ENCODE data around the gene TCL1B. TPM values are rescaled to one million over a fixed set of nuclear protein-coding genes. Genes with fewer than 3 reads are reported as not detected.

TCL1B gene
- total RNA-seq, 4 donors from 2014 or later = not detected

DNA sequence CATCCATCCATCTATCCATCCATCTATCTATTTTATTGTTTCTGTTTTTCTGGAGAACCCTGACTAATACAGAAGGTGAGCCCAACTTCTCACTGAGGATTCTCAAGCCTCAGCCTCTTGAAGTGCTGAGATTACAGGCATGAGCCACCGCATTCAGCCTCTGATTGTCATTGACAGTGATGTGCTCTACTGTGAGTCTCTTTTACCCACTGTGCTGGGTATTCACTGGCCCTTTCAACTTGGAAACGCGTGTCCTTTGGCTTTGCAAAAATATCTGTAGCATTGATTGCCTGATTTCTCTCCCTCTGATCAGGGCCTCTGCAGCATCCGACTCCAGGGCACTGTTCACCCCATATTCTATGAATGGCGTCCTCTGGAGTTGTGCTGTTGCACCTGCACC is 29.6 kb upstream of the TCL1B start:
- no peaks in the 10 kb centered on the region for H3K9me3 ChIP-seq
- H3K27me3 ChIP-seq = peaks cover 0 to 38% (median 2%) of the 10 kb centered on the region in 4 donors
- WGBS = 74% methylated on average over 5 of the region's 5 CpGs
- no peak overlapping the region for H3K27ac ChIP-seq (replicated peaks in 1 of 4)
- H3K4me1 ChIP-seq = no peaks in the 10 kb centered on the region
- intact Hi-C loops (cut with DNase I) = no loop called here
- H3K36me3 ChIP-seq = no peaks in the 10 kb centered on the region
- H3K4me3 ChIP-seq = no peak overlapping the region
- no peak for DNase-seq (ENCODE audit: extremely low spot score)
- no peak for TF ChIP-seq POLR2A (IDR thresholded peaks at IDR 0.05; ENCODE audit: low read depth)
- TF ChIP-seq, protein P1, sequence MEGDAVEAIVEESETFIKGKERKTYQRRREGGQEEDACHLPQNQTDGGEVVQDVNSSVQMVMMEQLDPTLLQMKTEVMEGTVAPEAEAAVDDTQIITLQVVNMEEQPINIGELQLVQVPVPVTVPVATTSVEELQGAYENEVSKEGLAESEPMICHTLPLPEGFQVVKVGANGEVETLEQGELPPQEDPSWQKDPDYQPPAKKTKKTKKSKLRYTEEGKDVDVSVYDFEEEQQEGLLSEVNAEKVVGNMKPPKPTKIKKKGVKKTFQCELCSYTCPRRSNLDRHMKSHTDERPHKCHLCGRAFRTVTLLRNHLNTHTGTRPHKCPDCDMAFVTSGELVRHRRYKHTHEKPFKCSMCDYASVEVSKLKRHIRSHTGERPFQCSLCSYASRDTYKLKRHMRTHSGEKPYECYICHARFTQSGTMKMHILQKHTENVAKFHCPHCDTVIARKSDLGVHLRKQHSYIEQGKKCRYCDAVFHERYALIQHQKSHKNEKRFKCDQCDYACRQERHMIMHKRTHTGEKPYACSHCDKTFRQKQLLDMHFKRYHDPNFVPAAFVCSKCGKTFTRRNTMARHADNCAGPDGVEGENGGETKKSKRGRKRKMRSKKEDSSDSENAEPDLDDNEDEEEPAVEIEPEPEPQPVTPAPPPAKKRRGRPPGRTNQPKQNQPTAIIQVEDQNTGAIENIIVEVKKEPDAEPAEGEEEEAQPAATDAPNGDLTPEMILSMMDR (IDR thresholded peaks at IDR 0.05) = no peak
- TF ChIP-seq POLR2AphosphoS5 (IDR thresholded peaks at IDR 0.05) = no peak
- TF ChIP-seq EP300 (IDR thresholded peaks at IDR 0.05) = no peak

- WGBS = 85% methylated on average over 4 of the region's 4 CpGs
- intact Hi-C loops (cut with DNase I) = no loop called here
These were observed 28.8 kb upstream of the TCL1B start for GRCh38 chr14:95657454-95657853.

DNA sequence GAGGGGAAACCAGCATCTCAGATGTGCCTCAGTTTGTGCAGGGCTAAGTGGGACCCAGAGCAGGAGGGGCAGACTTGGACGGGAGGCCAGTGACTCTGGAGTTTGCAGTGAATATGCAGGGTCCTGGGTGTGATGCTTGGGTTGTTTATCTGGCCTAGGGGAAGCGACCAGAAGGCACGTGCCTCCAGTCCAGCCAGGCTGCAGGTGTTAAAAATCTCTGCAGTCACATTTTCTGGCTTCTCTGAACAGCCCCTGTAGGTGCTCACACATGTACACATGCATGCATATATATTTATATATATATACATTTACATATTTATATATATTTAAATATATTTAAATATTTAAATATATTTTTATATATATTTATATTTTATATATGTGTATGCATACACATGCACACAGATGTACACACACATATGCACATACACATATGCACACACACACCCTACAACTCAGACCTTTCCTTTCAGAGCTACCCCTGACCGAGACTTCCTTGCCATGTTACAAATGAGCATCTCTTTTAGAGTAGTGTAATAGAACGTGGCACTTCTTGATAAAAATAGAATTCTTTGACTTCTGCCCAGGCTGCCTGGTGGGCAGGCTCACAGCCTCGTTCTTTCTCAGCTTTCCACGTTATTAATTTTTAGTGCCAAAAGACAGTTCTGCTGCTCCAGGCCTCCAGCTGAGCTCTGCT is 26.8 kb upstream of the TCL1B start:
- intact Hi-C loops (cut with DNase I) = no loop called here
- no peak for DNase-seq (ENCODE audit: extremely low spot score)
- TF ChIP-seq POLR2AphosphoS5 (IDR thresholded peaks at IDR 0.05) (no peak), EP300 (IDR thresholded peaks at IDR 0.05) (no peak), POLR2A (IDR thresholded peaks at IDR 0.05; ENCODE audit: low read depth) (no peak)
- TF ChIP-seq, protein P1 (IDR thresholded peaks at IDR 0.05) = no peak
- Histone ChIP-seq H3K4me1 (peaks cover 0 to 10% (median 5%) of the 10 kb centered on the region in 4 donors), H3K27me3 (peaks cover 0 to 38% (median 2%) of the 10 kb centered on the region in 4 donors), H3K36me3 (no peaks in the 10 kb centered on the region), H3K4me3 (no peak overlapping the region), H3K27ac (replicated peaks in 1 of 4) (no peak overlapping the region), H3K9me3 (no peaks in the 10 kb centered on the region)
- 49% methylated on average over 7 of the region's 7 CpGs for WGBS

More at GRCh38 chr14:95657454-95657853, 28.8 kb upstream of the TCL1B start:
- no peak for DNase-seq (ENCODE audit: extremely low spot score)
- Histone ChIP-seq H3K9me3 (no peaks in the 10 kb centered on the region), H3K27me3 (peaks cover 0 to 38% (median 2%) of the 10 kb centered on the region in 4 donors), H3K27ac (replicated peaks in 1 of 4) (no peak overlapping the region), H3K36me3 (no peaks in the 10 kb centered on the region), H3K4me3 (no peak overlapping the region), H3K4me1 (peaks cover 0 to 2% (median under 1%) of the 10 kb centered on the region in 4 donors)
- TF ChIP-seq, protein P1 (IDR thresholded peaks at IDR 0.05) = no peak
- TF ChIP-seq POLR2A (IDR thresholded peaks at IDR 0.05; ENCODE audit: low read depth) = no peak
- TF ChIP-seq EP300 (IDR thresholded peaks at IDR 0.05) = no peak
- TF ChIP-seq POLR2AphosphoS5 (IDR thresholded peaks at IDR 0.05) = no peak

DNA sequence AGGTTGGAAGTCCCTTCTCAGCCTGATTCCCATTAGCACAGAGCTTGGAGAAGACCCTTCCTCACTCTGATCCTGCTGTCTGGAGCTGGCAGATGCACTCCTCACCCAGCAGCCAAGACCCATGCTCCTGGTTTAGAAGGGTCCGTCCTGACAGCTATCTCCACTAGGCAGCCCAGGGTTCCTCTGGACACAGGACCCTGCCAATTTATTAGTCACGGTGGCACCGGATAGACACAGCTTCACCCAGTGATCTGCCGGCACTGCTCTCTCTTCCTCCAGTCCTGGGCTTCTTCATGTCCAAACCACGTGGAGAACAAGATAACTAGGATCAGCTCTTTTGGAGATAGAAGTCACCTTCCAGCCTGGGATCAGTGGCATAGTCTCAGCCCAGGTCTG is 26.2 kb upstream of the TCL1B start:
- 83% methylated on average over 5 of the region's 5 CpGs for WGBS
- intact Hi-C loops (cut with DNase I) = no loop called here
- Histone ChIP-seq H3K27ac (replicated peaks in 1 of 4) (no peak overlapping the region), H3K27me3 (peaks cover 0 to 38% (median 2%) of the 10 kb centered on the region in 4 donors), H3K4me3 (no peak overlapping the region), H3K9me3 (no peaks in the 10 kb centered on the region), H3K36me3 (no peaks in the 10 kb centered on the region), H3K4me1 (peaks cover 0 to 10% (median 5%) of the 10 kb centered on the region in 4 donors)
- DNase-seq (ENCODE audit: extremely low spot score) = no peak
- no peak for TF ChIP-seq EP300 (IDR thresholded peaks at IDR 0.05)
- TF ChIP-seq POLR2AphosphoS5 (IDR thresholded peaks at IDR 0.05) = no peak
- TF ChIP-seq POLR2A (IDR thresholded peaks at IDR 0.05; ENCODE audit: low read depth) = no peak
- TF ChIP-seq, protein P1 (IDR thresholded peaks at IDR 0.05) = no peak
